Fibroblast of lung (primary cell): ENCODE data around the gene CA12. TPM values are rescaled to one million over a fixed set of nuclear protein-coding genes. Genes with fewer than 3 reads are reported as not detected.

Source experiments
- DNase-seq, 2 donors: peaks; one replicate each; pipeline versions ENCODE4 v3.0.0 to v3.0.0-alpha.2; 2010; ENCODE audit warnings: low read depth in 2 of 2
- H2AFZ ChIP-seq: 2 replicates; pipeline ENCODE4 v1.5.1; 2012; ENCODE audit warnings: low read length, control low read depth, inconsistent platforms
- H3K27ac ChIP-seq: 2 replicates; pipeline ENCODE4 v1.5.1; 2011; ENCODE audit warnings: low read length, control low read depth; ENCODE audit not compliant: insufficient read depth
- H3K27me3 ChIP-seq: 2 replicates; pipeline ENCODE4 v1.5.1; 2011; ENCODE audit warnings: mild to moderate bottlenecking, low read length; ENCODE audit not compliant: control insufficient read depth, insufficient read depth
- H3K36me3 ChIP-seq: 2 replicates; pipeline ENCODE4 v1.5.1; 2011; ENCODE audit warnings: low read length; ENCODE audit not compliant: control insufficient read depth, insufficient read depth
- H3K4me1 ChIP-seq: 2 replicates; pipeline ENCODE4 v1.5.1; 2011; ENCODE audit warnings: low read length; ENCODE audit not compliant: control insufficient read depth, insufficient read depth; ENCODE audit errors: extremely low read depth
- H3K4me2 ChIP-seq: 2 replicates; pipeline ENCODE4 v1.5.1; 2011; ENCODE audit warnings: low read length, control low read depth; ENCODE audit not compliant: insufficient read depth; ENCODE audit errors: extremely low read depth
- H3K4me3 ChIP-seq, 4 experiments: fragments of 200-600 bp in 1 of 4; sonication (generic) in 1 of 4; replicated peaks in 1 of 4; 2 replicates each; pipeline ENCODE4 v1.5.1; 2011 to 2016; ENCODE audit warnings: low read length in 4 of 4, low read depth in 3 of 4, mild to moderate bottlenecking in 3 of 4, control low read depth in 2 of 4, inconsistent platforms in 1 of 4, mixed read lengths in 1 of 4; ENCODE audit not compliant: insufficient read depth in 1 of 4; ENCODE audit errors: control extremely low read depth in 1 of 4
- H3K79me2 ChIP-seq: 2 replicates; pipeline ENCODE4 v1.5.1; 2012; ENCODE audit warnings: mild to moderate bottlenecking, low read length, inconsistent platforms; ENCODE audit not compliant: control insufficient read depth, insufficient read depth
- H3K9ac ChIP-seq: 2 replicates; pipeline ENCODE4 v1.5.1; 2011; ENCODE audit warnings: mild to moderate bottlenecking, low read length, control low read depth; ENCODE audit not compliant: insufficient read depth
- H3K9me3 ChIP-seq: 2 replicates; pipeline ENCODE4 v1.5.1; 2012; ENCODE audit warnings: low read depth, low read length; ENCODE audit not compliant: control insufficient read depth, insufficient read depth
- H4K20me1 ChIP-seq: 2 replicates; pipeline ENCODE4 v1.5.1; 2011; ENCODE audit warnings: low read length; ENCODE audit not compliant: control insufficient read depth, insufficient read depth; ENCODE audit errors: extremely low read depth
- CTCF ChIP-seq, 2 donors: IDR thresholded peaks in 1 of 2; conservative IDR thresholded peaks in 1 of 2; 1 replicate in 1 of 2; 2 replicates in 1 of 2; pipeline ENCODE4 v1.5.1; 2011 to 2012; ENCODE audit warnings: low read length in 2 of 2, control low read depth in 1 of 2, inconsistent platforms in 1 of 2, low read depth in 1 of 2, mild to moderate bottlenecking in 1 of 2
- EZH2 ChIP-seq: IDR thresholded peaks from 2 replicates; pipeline ENCODE4 v1.5.1; 2012; ENCODE audit warnings: low read length, control low read depth, mild to moderate bottlenecking; ENCODE audit errors: missing control alignments
- polyA plus RNA-seq, 2 donors: library from polyadenylated mRNA; depleted of rRNA in 1 of 2; stranded (reverse) in 1 of 2; unstranded in 1 of 2; fragments of >200 nt; gene quantifications; 2 replicates each; pipeline ENCODE4 v1.2.1, GENCODE V29; 2011 to 2012; ENCODE audit warnings: missing spikeins in 1 of 2
- total RNA-seq: library from RNA; depleted of rRNA; stranded (reverse); fragments of >200 nt; gene quantifications from 2 replicates; pipeline ENCODE4 v1.2.1, GENCODE V29; 2014

The CA12 gene
- total and polyA plus RNA-seq, 2 donors (not counting 1 experiment from before 2014, with no cell fraction given): 30.6 to 48.4 TPM

DNA sequence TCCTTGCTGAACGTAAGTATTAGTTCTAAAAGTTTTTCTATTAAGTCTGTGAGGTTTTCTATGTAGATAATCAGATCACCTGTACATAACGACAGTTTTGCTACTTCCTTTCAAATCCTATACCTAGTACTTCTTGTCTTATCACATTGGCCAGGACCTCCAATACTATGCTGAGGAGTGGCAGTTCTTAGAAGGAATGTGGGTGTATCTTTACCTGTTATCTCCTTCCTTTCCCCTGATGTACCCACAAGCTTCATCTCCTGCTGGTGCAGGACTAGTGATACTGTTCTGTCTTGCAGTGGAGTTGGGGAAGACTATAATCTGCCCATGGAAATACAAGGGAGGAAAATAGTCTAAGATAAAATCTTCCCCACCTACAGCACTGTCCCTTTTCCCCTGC lies 16.8 kb upstream of the CA12 start:
- DNase-seq: no peak
- no peaks in the 10 kb centered on the region for H3K36me3 ChIP-seq
- no peak overlapping the region for H3K27ac ChIP-seq
- H3K4me2 ChIP-seq: no peak overlapping the region
- H3K9me3 ChIP-seq: no peaks in the 10 kb centered on the region
- TF ChIP-seq CTCF (conservative IDR thresholded peaks at IDR 0.05 in 1 of 2, IDR thresholded peaks at IDR 0.05 in 1 of 2; ENCODE audit: low read depth in 1 of 2, low read length in 2 of 2) (no peak), EZH2 (no peak)
- H3K79me2 ChIP-seq: no peaks in the 10 kb centered on the region
- no peaks in the 10 kb centered on the region for H4K20me1 ChIP-seq
- H3K4me3 ChIP-seq: no peak overlapping the region
- no peak overlapping the region for H2AFZ ChIP-seq
- no peaks in the 10 kb centered on the region for H3K4me1 ChIP-seq
- no peak overlapping the region for H3K9ac ChIP-seq
- H3K27me3 ChIP-seq: no peaks in the 10 kb centered on the region

DNA sequence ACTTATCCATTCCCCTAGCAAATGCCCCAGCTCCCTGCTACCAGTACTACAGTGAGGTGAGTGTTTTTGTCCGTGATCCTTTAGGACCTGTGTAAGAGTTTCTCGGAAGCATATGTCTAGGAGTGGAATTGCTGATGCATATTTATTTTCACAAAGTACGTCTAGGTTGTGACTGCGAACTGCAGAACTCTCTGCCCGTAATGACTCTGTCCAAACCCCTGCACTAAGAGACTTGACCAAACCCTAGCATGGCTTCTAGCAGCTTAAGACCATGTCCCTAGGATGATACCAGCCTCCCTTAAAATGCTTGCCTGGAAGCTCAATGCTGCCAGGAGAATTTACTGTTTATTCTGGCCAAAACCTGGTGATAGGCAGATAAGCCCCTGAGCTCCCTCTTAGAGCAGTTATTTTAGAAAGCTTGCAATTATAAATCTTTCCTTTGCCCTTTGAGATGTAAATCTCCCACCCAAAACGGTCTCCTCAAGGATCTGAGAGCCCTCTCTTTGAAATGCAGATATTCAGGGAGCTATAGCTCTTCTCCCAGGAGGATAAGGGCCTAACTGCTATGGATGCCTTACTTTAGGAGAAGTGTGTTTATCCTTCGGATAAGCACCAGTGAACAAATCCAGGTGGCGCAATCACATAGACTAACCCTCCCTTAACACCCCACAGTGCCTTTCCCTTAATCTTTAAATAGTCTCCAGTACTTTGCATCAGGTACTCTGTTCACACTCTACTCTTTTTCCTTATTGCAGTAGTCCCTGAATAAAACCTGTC lies 14.7 kb upstream of the CA12 start:
- no peak overlapping the region for H2AFZ ChIP-seq
- no peaks in the 10 kb centered on the region for H3K4me1 ChIP-seq
- H3K27me3 ChIP-seq: no peaks in the 10 kb centered on the region
- no peak overlapping the region for H3K9ac ChIP-seq
- no peaks in the 10 kb centered on the region for H3K79me2 ChIP-seq
- H3K36me3 ChIP-seq: no peaks in the 10 kb centered on the region
- no peak overlapping the region for H3K27ac ChIP-seq
- TF ChIP-seq EZH2 (no peak), CTCF (conservative IDR thresholded peaks at IDR 0.05 in 1 of 2, IDR thresholded peaks at IDR 0.05 in 1 of 2; ENCODE audit: low read depth in 1 of 2, low read length in 2 of 2) (no peak)
- no peak overlapping the region for H3K4me3 ChIP-seq
- no peaks in the 10 kb centered on the region for H4K20me1 ChIP-seq
- no peak overlapping the region for H3K4me2 ChIP-seq
- H3K9me3 ChIP-seq: no peaks in the 10 kb centered on the region
- no peak for DNase-seq

DNA sequence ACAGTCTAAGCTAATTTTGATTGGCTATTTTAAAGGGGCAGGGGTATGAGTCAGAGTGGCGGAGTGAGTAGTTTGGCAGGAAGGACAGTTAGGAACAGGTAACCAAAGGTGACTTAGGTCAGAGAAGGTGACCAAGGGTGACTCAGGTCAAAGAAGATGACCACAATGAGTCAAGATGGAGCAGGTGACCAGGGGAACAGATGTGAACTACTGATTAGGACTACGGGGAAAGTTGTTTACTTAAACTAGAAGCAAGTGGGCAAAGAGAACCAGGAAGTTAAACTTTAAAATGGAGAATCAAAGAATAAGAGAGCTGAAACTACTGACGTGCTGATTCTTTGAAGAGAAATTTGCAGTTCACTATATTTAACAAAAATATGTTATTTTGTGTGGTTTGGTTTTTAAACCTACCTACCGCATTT lies 14.1 kb upstream of the CA12 start:
- no peaks in the 10 kb centered on the region for H3K9me3 ChIP-seq
- H3K9ac ChIP-seq: no peak overlapping the region
- no peaks in the 10 kb centered on the region for H4K20me1 ChIP-seq
- H3K27me3 ChIP-seq: no peaks in the 10 kb centered on the region
- no peak for DNase-seq
- no peaks in the 10 kb centered on the region for H3K36me3 ChIP-seq
- TF ChIP-seq CTCF (conservative IDR thresholded peaks at IDR 0.05 in 1 of 2, IDR thresholded peaks at IDR 0.05 in 1 of 2; ENCODE audit: low read depth in 1 of 2, low read length in 2 of 2) (no peak), EZH2 (no peak)
- no peak overlapping the region for H2AFZ ChIP-seq
- H3K4me2 ChIP-seq: no peak overlapping the region
- no peak overlapping the region for H3K4me3 ChIP-seq
- no peaks in the 10 kb centered on the region for H3K4me1 ChIP-seq
- H3K27ac ChIP-seq: no peak overlapping the region
- no peaks in the 10 kb centered on the region for H3K79me2 ChIP-seq
